HL-60 (cell line): ENCODE measurements around the gene LRRK1.

Source experiments
- DNase-seq, 2 experiments: peaks; one replicate each; pipeline ENCODE4 v3.0.0-alpha.2; 2010 to 2020; ENCODE audit warnings: low read depth in 1 of 2, low spot score in 1 of 2
- H3K27ac ChIP-seq: fragments of 250-450 bp; sonication (Bioruptor Pico); replicated peaks from 2 replicates; pipeline ENCODE4 v1.5.1; 2020; ENCODE audit warnings: mild to moderate bottlenecking, moderate library complexity
- H3K27me3 ChIP-seq: fragments of 250-450 bp; sonication (Bioruptor Pico); 2 replicates; pipeline ENCODE4 v1.5.1; 2021; ENCODE audit warnings: mild to moderate bottlenecking, moderate library complexity; ENCODE audit not compliant: insufficient read depth, poor library complexity, severe bottlenecking
- H3K4me3 ChIP-seq: replicated peaks from 2 replicates; pipeline ENCODE4 v1.5.1; 2011; ENCODE audit warnings: mild to moderate bottlenecking, control low read depth, low read length; ENCODE audit not compliant: insufficient read depth
- GABPA ChIP-seq: IDR thresholded peaks from 2 replicates; pipeline ENCODE4 v1.6.1; 2012; ENCODE audit warnings: low read depth
- POLR2AphosphoS5 ChIP-seq: IDR thresholded peaks from 2 replicates; pipeline ENCODE4 v1.6.1; 2012; ENCODE audit warnings: low read depth
- SPI1 ChIP-seq: IDR thresholded peaks from 2 replicates; pipeline ENCODE4 v1.6.1; 2012; ENCODE audit warnings: low read depth, mild to moderate bottlenecking, borderline replicate concordance
- TF ChIP-seq, protein P1 (sequence below): IDR thresholded peaks from one replicate; pipeline ENCODE4 v1.5.1; 2011; ENCODE audit warnings: low read length, control low read depth, inconsistent platforms; ENCODE audit not compliant: insufficient read depth
- TF ChIP-seq, protein P2 (sequence below): IDR thresholded peaks from 2 replicates; pipeline ENCODE4 v1.6.1; 2012; ENCODE audit warnings: low read depth; ENCODE audit not compliant: insufficient replicate concordance

Gene LRRK1

DNA sequence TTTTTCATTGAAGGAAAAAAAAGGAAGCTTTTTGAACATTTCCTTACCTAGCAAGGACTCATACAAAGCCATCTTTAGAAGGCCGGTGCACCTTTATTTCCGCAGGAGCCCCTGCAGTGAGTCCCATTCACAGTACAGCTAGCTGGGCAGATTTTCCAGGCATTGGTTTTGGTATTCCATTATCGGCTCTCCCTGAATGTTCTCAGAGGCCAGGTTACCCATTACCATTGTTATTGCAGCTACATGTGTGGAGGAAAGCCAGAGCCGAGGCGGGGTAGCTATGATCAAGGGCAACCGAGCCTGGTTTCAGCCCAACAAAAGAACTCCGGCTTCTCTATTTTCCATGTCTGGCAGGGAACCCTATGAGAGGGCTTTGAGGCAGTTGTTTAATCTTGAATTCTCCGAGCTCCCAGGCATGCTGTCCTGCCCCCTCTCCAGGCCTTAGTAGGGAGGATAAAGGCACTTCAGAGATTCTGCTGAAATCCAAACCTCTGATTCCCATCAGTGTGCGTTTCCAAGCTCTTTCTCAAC lies 100.3 kb downstream of the LRRK1 start:
- no peak overlapping the region for H3K4me3 ChIP-seq
- TF ChIP-seq, protein P1, sequence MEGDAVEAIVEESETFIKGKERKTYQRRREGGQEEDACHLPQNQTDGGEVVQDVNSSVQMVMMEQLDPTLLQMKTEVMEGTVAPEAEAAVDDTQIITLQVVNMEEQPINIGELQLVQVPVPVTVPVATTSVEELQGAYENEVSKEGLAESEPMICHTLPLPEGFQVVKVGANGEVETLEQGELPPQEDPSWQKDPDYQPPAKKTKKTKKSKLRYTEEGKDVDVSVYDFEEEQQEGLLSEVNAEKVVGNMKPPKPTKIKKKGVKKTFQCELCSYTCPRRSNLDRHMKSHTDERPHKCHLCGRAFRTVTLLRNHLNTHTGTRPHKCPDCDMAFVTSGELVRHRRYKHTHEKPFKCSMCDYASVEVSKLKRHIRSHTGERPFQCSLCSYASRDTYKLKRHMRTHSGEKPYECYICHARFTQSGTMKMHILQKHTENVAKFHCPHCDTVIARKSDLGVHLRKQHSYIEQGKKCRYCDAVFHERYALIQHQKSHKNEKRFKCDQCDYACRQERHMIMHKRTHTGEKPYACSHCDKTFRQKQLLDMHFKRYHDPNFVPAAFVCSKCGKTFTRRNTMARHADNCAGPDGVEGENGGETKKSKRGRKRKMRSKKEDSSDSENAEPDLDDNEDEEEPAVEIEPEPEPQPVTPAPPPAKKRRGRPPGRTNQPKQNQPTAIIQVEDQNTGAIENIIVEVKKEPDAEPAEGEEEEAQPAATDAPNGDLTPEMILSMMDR, result no peak
- TF ChIP-seq POLR2AphosphoS5 (no peak), GABPA (no peak), SPI1 (no peak)
- TF ChIP-seq, protein P2, sequence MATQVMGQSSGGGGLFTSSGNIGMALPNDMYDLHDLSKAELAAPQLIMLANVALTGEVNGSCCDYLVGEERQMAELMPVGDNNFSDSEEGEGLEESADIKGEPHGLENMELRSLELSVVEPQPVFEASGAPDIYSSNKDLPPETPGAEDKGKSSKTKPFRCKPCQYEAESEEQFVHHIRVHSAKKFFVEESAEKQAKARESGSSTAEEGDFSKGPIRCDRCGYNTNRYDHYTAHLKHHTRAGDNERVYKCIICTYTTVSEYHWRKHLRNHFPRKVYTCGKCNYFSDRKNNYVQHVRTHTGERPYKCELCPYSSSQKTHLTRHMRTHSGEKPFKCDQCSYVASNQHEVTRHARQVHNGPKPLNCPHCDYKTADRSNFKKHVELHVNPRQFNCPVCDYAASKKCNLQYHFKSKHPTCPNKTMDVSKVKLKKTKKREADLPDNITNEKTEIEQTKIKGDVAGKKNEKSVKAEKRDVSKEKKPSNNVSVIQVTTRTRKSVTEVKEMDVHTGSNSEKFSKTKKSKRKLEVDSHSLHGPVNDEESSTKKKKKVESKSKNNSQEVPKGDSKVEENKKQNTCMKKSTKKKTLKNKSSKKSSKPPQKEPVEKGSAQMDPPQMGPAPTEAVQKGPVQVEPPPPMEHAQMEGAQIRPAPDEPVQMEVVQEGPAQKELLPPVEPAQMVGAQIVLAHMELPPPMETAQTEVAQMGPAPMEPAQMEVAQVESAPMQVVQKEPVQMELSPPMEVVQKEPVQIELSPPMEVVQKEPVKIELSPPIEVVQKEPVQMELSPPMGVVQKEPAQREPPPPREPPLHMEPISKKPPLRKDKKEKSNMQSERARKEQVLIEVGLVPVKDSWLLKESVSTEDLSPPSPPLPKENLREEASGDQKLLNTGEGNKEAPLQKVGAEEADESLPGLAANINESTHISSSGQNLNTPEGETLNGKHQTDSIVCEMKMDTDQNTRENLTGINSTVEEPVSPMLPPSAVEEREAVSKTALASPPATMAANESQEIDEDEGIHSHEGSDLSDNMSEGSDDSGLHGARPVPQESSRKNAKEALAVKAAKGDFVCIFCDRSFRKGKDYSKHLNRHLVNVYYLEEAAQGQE, result no peak
- DNase-seq, result no peak
- H3K27me3 ChIP-seq, result no peaks in the 10 kb centered on the region
- no peak overlapping the region for H3K27ac ChIP-seq

DNA sequence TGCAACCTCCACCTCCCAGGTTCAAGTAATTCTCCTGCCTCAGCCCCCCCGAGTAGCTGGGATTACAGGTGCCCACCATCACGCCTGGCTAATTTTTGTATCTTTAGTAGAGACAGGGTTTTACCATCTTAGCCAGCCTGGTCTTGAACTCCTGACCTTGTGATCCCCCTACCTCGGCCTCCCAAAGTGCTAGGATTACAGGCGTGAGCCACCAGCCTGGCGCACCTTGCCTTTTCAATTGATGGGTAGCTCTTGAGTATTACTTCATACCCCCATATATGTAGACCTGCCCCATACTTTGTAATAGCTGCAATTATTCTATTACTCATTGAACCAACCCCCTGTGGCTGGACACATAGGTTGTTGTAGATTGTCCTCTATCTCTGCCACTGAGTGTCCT lies 101.3 kb downstream of the LRRK1 start:
- no peaks in the 10 kb centered on the region for H3K27me3 ChIP-seq
- H3K27ac ChIP-seq, result no peak overlapping the region
- TF ChIP-seq SPI1, result no peak
- TF ChIP-seq, protein P1, result no peak
- no peak for TF ChIP-seq POLR2AphosphoS5
- no peak for TF ChIP-seq GABPA
- TF ChIP-seq, protein P2, result no peak
- no peak for DNase-seq
- no peak overlapping the region for H3K4me3 ChIP-seq

DNA sequence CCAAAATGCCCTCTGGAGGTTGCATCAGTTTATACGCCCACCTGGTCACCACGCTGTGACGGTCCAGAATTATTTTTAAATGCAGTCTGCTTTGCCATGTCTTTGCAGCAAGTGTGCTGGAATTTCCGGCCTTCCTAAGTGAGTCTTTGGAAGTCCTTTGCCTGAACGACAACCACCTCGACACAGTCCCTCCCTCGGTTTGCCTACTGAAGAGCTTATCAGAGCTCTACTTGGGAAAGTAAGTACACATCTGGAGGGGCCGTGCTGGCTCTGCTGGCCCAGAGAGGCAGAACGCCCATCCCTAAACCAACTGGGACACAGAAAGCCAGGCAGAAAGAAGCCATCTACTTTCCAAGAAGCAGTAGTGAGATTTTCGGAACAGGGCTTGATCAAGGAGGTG lies 101.8 kb downstream of the LRRK1 start:
- no peak for DNase-seq
- TF ChIP-seq GABPA (no peak), POLR2AphosphoS5 (no peak), SPI1 (no peak)
- TF ChIP-seq, protein P1, result no peak
- TF ChIP-seq, protein P2, result no peak
- Histone ChIP-seq H3K27me3 (no peaks in the 10 kb centered on the region), H3K4me3 (no peak overlapping the region), H3K27ac (no peak overlapping the region)
